Erythroblast (primary cell): ENCODE measurements around the gene SPATC1L.

Source experiments
- DNase-seq, 2 experiments: peaks; one replicate each; lab custom pipeline; 2025; lab: John Stamatoyannopoulos, UW
- GATA1 ChIP-seq: IDR thresholded peaks from 2 replicates; pipeline ENCODE4 v1.6.1; 2011; ENCODE audit warnings: low read depth, mild to moderate bottlenecking, control low read depth, low read length, moderate library complexity
- POLR2A ChIP-seq: IDR thresholded peaks from 2 replicates; pipeline ENCODE4 v1.6.1; 2011; ENCODE audit warnings: mild to moderate bottlenecking, low read length

Gene SPATC1L

GRCh38 chr21:46220275-46220810 is 36.1 kb upstream of the SPATC1L start:
- TF ChIP-seq POLR2A (no peak), GATA1 (no peak)
- no peak for DNase-seq

GRCh38 chr21:46219591-46220239 is 35.5 kb upstream of the SPATC1L start:
- TF ChIP-seq POLR2A (no peak), GATA1 (no peak)
- no peak for DNase-seq

- no peak for DNase-seq
- TF ChIP-seq POLR2A = no peak
- no peak for TF ChIP-seq GATA1
Measured at GRCh38 chr21:46218906-46219590, 34.8 kb upstream of the SPATC1L start.

GRCh38 chr21:46217511-46218196 is 33.4 kb upstream of the SPATC1L start:
- TF ChIP-seq POLR2A (no peak), GATA1 (no peak)
- no peak for DNase-seq

GRCh38 chr21:46216132-46216747 is 32.0 kb upstream of the SPATC1L start:
- TF ChIP-seq POLR2A = no peak
- no peak for TF ChIP-seq GATA1
- no peak for DNase-seq

- DNase-seq = no peak
- TF ChIP-seq POLR2A (no peak), GATA1 (no peak)
Measured at GRCh38 chr21:46215436-46216131, 31.3 kb upstream of the SPATC1L start.

- no peak for DNase-seq
- TF ChIP-seq GATA1 (no peak), POLR2A (no peak)
Measured at GRCh38 chr21:46214478-46215340, 30.4 kb upstream of the SPATC1L start.

GRCh38 chr21:46213620-46214286 is 29.5 kb upstream of the SPATC1L start:
- no peak for TF ChIP-seq GATA1
- TF ChIP-seq POLR2A = no peak
- DNase-seq = no peak

GRCh38 chr21:46212721-46213484 is 28.6 kb upstream of the SPATC1L start:
- DNase-seq = no peak
- TF ChIP-seq POLR2A (no peak), GATA1 (no peak)

- DNase-seq = peak in 1 of 2 experiments; percentile 33
- no peak for TF ChIP-seq GATA1
- no peak for TF ChIP-seq POLR2A
Measured at GRCh38 chr21:46211786-46212720, 27.8 kb upstream of the SPATC1L start.

- TF ChIP-seq GATA1 = no peak
- no peak for TF ChIP-seq POLR2A
- DNase-seq = no peak
Measured at GRCh38 chr21:46211376-46211775, 27.1 kb upstream of the SPATC1L start.
